NCI-H2227 (cell line): ENCODE results near the gene TMEM53.
"Not testable (repeated sequence)": the region's sequence is repeated elsewhere in the genome, so short reads cannot be mapped to it uniquely, and the experiment has no call there.

Experiments used
- DNase-seq: peaks from one replicate; lab custom pipeline; 2025; ENCODE audit not compliant: unreplicated experiment; lab: John Stamatoyannopoulos, UW

Gene TMEM53

DNA sequence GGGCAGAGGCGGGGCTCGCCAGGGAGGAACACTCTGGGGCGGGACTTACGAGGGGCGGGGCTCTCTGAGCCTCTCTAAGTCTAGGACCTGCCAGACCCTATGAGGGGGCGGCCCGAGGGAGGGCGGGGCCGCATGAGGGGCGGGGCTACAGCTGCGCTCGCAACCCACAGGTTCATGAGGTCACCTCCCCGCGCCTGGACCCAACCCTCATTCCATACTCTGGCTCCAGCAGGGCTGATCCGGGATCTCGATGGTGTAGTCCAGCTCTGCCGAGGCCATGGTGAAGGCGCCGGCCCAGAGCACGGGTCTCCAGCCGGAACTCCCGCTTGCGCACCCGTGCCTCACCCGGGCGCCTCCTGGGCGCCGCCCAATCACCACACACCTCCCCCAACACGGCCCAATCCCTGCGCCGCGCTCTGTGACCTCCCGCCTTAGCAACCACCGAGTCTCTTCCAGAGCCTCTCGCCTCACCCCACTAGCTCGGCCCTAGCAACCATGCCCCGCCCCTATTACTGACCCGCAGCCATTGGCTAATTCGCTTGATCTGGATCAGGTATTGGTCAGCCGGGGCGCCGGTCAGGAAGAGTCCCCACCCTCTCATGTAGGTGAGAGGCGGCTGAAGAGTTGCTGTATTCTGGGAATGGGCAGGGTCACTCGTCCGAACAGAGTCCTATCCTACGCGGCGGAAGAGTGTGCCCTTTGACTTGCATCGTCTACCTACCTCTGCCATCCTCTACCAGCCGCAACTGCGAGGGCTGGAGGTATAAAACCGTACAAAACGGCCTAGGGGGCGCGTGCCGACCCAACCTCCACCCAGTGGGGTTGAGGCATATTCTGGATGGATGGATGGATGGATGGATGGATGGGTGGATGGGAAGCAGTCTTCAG lies at the start of gene TMEM53, which contains the start of gene ARMH1:
Gene TMEM53, minus strand, starts transcription at position 369 of the 888 bp plus-strand sequence. Its CDS starts 90 bp downstream, at position 279.
Gene ARMH1, plus strand, starts transcription at position 602 of the 888 bp plus-strand sequence. CDS start 14,984 bp downstream, outside the sequence.
- peak; percentile 99 for DNase-seq

DNA sequence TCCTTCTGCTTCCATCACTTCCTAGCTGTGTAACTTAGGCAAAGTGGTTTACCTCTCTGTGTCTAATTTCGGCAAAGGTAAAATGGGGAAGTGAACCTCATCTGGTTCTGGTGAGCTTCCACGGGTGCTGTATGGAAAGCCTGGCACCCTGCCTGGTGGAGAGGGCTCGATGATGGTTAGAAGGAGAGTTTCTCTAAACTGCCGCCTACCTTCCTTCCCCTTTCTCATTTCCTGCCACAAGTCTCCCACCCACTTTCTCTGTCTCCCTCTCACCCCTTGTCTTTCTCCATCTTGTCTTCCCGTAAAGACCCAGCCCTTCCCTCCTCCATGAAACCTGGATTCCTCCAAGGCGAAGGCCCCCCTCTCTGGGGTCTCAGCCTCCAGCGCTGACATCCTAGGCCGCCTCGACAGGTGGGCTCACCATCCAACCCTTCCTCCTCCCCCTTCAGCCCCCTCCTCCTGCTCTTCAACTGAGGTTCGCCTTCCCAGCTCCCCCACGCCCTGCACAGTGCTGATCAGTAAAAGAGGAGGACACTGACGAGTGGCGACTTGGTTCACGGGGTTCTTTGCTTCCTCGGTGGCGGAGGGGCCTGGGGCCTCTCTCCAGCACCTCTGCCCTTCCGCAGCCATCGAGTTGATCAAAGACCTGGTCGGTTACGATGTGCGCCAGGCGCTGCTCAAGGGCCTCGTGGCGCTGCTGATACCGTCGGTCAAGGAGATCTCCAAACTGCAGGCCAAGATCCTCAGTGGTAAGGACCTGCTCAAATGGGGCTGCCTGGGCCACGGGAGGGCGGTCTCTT lies 49.4 kb upstream of the TMEM53 start:
- DNase-seq: no peak

GRCh38 chr1:44723064-44723463 lies 48.8 kb upstream of the TMEM53 start:
- no peak for DNase-seq

- peak; percentile 90 for DNase-seq
Measured at GRCh38 chr1:44721485-44722361, 47.4 kb upstream of the TMEM53 start.

DNA sequence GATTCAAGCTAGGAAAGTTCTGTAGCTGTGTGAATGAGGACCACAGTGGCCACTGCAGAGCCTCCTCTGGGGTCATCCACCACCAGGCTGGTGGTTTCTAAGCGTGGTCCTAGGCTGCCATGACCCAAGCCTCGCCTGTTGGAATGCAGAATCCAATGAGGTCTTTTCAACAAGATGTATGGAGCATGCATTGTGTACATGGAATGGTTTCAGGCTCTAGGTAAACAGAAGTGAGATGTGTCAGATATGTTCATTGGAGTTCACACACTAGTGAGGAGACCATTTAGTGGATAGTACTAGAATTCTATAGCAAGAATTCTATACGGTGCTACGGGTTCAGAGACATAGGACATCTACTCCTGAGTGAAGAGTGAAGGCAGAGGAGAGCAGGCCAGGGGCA lies 46.0 kb upstream of the TMEM53 start:
- no peak for DNase-seq

DNA sequence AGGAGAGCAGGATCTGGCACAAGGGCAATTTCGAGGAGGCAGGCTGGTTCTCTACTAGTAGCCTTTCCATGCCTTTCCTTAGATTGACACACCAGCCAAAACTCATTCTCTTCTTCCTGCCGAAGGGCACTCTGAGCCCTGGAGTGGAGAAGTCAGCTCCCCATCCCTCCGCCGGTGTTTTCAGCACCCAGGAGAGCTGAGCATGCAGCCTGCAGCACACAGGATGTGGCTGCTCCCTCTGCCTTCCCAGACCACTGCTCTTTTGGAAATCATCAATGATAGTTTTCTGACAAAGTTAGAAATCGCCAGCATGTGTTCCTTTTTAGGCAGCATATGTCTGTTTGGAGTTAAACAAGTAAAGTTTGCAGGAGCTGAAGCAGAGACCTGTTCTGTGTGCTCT lies 45.0 kb upstream of the TMEM53 start:
- DNase-seq: no peak

GRCh38 chr1:44718091-44718490 lies 43.8 kb upstream of the TMEM53 start:
- DNase-seq: no peak

DNA sequence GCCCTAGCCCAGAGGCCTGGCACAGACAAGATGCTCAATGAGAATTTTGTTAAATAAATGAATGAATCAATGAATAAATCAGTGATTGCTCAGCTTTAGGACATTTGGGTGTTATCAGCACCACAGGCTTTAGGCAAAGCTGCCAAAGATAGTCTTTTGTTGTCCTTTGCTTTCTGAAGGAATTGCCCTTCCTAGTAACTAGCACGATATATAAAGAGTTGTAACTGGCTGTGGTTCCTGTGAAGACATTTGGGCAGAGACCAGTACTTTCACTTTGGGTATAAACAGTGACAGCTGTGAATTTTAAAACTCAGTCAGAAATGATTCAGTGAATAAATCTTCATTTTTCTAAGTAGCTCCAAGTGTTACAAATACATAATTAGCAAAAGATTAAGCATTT lies 43.4 kb upstream of the TMEM53 start:
- no peak for DNase-seq

GRCh38 chr1:44717156-44717555 lies 42.9 kb upstream of the TMEM53 start:
- no peak for DNase-seq

- DNase-seq: peak; percentile 89
Measured at GRCh38 chr1:44714944-44715571, 40.8 kb upstream of the TMEM53 start.

- no peak for DNase-seq
Measured at GRCh38 chr1:44714532-44714931, 40.3 kb upstream of the TMEM53 start.

DNA sequence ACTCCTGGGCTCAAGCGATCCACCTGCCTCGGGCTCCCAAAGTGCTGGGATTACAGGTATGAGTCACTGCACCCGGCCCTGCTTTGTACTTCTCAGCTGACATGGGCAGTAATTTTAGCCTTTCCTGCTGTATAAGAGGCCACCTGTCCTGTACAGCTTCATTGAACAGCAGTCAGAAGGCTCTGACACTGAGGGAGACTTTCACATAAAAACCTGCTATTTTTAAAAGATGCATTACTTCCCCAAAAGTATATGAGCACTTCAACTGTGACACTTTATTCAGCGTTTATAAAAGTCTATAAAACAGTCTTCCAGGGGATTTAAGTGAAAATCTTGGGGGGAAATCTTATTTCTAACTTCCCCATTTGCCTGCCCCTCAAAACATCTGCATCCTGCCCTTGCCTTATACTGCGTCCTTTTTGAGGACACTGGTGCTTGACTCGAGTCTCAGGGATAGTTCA lies 39.1 kb upstream of the TMEM53 start:
- DNase-seq: peak; percentile 10

DNA sequence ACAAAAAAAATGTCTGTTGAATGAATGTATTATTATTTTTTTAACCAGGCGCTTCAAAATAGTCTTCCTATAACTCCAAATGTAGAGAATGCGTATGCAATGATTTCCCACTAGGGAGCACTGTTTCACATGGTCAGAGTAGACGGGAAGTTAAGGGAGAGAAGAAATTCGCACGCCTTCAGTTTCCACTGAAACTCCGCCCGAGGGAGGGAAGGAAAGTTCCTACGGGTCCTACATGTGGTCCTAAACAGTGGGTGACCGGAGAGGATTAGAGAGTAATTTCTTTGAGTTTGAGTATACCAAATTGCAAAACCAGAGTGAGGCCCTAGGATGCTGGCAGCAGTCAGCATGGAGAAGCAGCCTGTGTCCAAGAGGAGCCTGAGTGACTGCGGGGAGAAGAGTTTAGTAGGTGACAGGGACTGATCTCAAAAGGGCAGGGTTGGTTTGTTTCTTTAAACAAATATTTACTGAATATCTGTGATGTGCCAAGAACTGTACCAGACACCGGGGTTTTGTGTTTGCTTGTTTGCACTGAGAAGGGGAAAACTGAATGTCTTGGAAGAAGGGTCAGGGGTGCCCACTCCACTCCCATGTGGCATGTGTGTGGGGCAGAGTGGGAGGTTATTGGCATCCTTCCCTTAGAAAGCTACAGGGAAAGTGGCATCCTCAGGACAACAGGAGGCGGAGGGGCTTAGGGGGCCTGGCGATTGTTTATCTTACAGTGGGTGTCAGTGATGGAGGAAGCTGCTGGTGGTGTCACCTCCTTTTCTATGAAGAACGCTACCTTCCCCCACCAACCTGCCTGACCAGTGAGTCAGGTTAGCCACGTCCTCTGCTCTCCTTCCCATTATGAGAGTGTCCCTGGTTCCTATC lies 33.9 kb upstream of the TMEM53 start:
- no peak for DNase-seq

GRCh38 chr1:44707112-44707881 lies 33.0 kb upstream of the TMEM53 start:
- DNase-seq: no peak

DNA sequence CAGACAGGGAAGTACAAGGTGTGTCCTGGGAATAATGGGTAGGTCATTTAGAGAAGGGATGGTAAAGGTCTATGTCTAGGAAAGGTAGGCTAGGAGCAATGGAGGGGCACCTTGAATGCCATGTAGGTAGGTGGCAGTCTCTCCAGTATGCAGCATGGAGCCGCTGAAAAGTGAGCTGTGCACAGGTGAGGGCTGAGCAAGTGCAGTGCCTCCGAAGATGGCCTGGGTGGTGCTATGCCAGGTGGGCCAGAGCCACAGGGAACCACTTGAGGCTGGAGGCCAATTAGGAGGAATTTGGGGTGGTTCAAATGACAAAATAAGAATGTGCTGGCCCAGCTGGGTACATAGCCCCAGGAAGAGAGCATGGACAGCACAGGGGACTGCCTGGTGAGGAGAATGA lies 31.7 kb upstream of the TMEM53 start:
- no peak for DNase-seq

- no peak for DNase-seq
Measured at GRCh38 chr1:44705470-44705869, 31.2 kb upstream of the TMEM53 start.

DNA sequence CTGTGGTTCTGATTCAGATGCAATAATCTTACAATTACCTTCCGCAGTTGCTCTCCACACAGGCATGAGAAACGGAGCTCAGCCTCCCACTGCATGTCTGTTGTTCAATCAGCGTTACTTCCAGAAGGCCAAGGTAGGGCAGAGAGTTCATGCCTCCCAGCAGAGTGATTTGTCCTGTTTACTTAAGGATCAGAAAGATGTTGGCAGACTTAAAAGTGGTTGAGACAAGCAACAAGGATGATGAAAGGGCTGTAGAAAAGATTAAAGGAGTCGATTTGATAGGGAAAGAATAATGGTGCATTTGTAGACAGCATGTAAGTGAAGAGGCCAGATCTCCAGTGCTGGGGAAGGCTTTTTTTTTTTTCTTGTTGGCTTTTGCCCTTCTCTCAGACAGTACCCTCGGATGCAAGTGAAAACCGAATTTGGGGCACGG lies 26.9 kb upstream of the TMEM53 start:
- DNase-seq: peak; percentile 16

- DNase-seq: no peak
Measured at GRCh38 chr1:44700573-44700972, 26.3 kb upstream of the TMEM53 start.

DNA sequence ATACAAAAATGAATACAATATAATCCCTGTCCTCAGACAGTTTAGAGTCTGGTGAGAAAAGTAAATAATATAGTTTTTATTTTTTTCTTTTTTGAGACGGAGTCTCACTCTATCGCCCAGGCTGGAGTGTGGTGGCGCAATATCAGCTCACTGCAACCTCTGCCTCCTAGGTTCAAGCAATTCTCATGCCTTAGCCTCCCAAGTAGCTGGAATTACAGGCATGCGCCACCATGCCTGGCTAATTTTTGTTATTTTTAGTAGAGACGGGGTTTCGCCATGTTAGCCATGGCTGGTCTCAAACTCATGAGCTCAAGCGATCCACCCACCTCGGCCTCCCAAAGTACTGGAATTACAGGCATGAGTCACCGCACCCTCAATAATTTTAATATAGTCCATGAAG lies 25.1 kb upstream of the TMEM53 start:
- not testable (repeated sequence) for DNase-seq
